HEK293T (cell line): Measurements from ENCODE around the gene ZFP42.
"Not testable (repeated sequence)": the region's sequence is repeated elsewhere in the genome, so short reads cannot be mapped to it uniquely, and the experiment has no call there.

Experiments
- CTBP1 ChIP-seq: fragments of 450-650 bp; IDR thresholded peaks from 2 replicates; pipeline ENCODE4 v1.6.1; 2016; ENCODE audit warnings: borderline replicate concordance
- ELF4 ChIP-seq: fragments of 450-650 bp; IDR thresholded peaks from 2 replicates; pipeline ENCODE4 v1.6.1; 2017; ENCODE audit warnings: antibody characterized with exemption
- FOXK2 ChIP-seq: fragments of 450-650 bp; IDR thresholded peaks from 2 replicates; pipeline ENCODE4 v1.6.1; 2016; ENCODE audit warnings: mild to moderate bottlenecking
- FOXM1 ChIP-seq: fragments of 450-650 bp; IDR thresholded peaks from 2 replicates; pipeline ENCODE4 v1.6.1; 2017; ENCODE audit warnings: mild to moderate bottlenecking, borderline replicate concordance
- HDGF ChIP-seq: fragments of 450-650 bp; IDR thresholded peaks from 2 replicates; pipeline ENCODE4 v1.6.1; 2017; ENCODE audit warnings: antibody characterized with exemption, borderline replicate concordance
- NFRKB ChIP-seq: fragments of 450-650 bp; IDR thresholded peaks from 2 replicates; pipeline ENCODE4 v1.6.1; 2016; ENCODE audit warnings: mild to moderate bottlenecking, moderate library complexity
- PKNOX1 ChIP-seq: fragments of 450-650 bp; IDR thresholded peaks from 2 replicates; pipeline ENCODE4 v1.6.1; 2016
- SP1 ChIP-seq: fragments of 450-650 bp; IDR thresholded peaks from 2 replicates; pipeline ENCODE4 v1.6.1; 2017

- not testable (repeated sequence) for TF ChIP-seq SP1, HDGF, PKNOX1, ELF4, FOXK2, CTBP1, NFRKB, FOXM1
These were observed 49.9 kb downstream of the ZFP42 start for GRCh38 chr4:188045461-188045860.
